GM19467 (cell line): ENCODE measurements around the gene ART3.

Experiments
- ATAC-seq: cut with Tn5 transposase; IDR thresholded peaks from one replicate; pipeline ENCODE4 v1.9.1; 2021; ENCODE audit warnings: mild to moderate bottlenecking, moderate library complexity; ENCODE audit not compliant: unreplicated experiment

ART3 gene

DNA sequence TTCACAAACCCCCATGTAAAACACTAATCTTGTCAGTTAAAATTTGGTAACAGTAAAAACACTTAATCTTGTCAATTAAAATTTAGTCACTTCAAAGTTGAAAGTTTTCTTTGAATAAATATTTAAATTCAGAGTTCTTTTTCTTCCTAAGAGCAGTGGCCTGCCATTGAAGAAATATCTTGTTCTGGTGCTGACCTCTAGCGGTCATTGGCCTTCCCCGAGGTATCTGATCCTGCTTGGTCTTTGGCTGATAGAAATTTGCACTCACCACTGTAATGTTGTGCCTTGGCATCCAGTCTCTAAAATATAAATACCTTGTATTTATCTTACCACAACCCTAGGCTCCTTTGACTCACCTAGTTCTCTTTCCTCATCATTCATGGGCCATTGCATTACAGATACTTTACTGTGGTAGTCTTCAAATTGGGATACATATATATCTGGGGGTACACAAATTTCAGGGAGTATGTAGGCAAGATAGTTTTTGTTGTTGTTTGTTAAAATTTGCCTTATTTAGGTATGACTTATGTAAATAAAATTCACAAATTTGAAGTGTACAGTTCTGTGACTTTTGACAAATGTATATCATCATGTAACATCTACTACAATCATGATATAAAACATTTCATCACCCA, 6.7 kb upstream of the ART3 start:
- peak; percentile 58 for ATAC-seq

- no peak for ATAC-seq
These were observed 1.7 kb upstream of the ART3 start for GRCh38 chr4:76072760-76073159.

DNA sequence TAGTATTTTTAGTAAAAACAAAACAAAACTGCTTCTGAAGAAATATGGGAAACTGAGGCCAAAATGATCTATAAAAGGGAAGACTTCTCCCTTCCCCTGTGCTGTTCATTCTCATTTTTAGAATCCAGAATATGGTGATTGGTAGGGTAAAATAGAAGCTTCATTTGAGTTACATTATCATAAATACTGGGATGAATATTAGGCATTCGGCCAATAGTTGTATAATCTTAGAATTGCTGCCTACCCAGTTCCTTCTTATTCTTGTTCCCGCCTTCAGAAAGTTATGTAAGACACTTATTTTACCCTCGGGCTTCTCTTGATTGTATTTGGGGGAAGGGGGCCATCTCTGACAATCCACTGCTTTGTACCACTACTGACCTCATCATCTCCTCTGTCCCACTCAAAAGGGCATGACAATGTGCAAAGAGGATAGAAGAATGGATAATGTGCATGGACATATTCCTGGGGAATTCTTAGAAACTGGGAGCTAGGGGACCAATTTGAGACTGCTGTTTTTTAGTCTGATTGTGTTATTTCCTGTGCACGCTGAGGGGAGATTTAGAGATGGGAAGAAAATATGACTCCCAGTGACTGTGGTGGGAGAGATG, 588 bp downstream of the ART3 start:
- no peak for ATAC-seq

- ATAC-seq: no peak
These were observed 3.6 kb downstream of the ART3 start for GRCh38 chr4:76078033-76078613.

- no peak for ATAC-seq
These were observed 9.0 kb downstream of the ART3 start for GRCh38 chr4:76083386-76083988.

DNA sequence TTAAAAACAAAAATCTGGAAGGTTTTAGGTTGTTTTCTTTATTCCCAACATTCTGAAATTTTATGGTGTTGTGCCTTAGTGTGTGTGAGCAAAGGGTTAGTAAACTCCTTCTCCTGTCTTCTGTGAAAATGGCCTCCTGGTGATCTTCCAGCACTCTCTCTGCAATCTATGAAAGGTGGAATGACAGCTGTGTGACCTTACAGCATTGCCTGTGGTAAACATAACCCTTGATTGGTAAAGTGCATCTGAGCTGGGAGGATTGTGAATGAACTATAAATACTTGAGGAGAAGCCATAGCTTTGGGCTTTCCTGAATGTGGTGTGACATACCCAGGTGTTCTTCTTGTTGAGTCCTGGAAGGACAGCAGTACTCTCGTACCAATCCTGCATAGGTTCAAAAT, 10.0 kb downstream of the ART3 start:
- ATAC-seq: no peak

GRCh38 chr4:76087007-76087769, 12.7 kb downstream of the ART3 start:
- no peak for ATAC-seq

GRCh38 chr4:76088719-76089118, 14.2 kb downstream of the ART3 start:
- ATAC-seq: no peak

DNA sequence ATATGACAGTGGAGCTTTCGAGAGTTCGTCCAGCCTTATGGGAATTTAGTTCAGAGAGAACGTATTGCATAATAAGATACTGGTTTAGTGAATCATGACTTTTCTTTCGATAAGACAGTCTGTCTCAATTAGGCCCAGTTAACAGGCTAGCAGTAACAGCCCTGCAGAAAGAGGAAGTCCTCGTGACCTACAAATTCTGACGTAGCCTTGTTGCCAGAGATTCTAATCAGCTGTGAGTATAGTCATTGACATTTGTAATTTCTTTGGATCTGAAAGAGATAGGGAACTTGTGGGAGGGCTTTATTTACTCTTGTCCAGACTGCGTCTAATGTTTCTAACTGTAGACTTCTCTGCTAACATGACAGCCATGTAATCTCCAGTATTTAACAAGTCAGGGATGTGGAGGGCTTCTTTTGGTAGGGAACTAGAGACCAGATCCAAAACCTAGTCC, 15.8 kb downstream of the ART3 start:
- ATAC-seq: no peak

GRCh38 chr4:76091052-76091451, 16.5 kb downstream of the ART3 start:
- no peak for ATAC-seq

DNA sequence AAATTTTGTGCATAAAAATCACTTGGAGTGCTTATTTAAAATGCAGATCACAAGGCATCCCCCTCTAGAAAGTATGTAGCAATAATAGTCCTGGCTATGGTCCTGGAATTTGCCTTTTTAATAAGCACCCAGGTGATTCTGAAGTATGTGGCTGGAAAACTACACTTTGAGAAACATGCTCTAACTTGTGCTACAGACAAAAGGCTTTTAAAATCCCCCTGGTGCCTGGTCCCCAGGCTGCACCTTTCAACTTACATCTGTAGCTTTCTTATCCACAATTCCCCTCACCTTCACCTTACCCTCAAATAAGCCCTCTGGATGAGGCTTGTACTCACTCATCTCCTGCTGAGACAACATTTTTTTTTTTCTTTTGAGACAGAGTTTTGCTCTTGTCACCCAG, 21.1 kb downstream of the ART3 start:
- ATAC-seq: no peak

- no peak for ATAC-seq
These were observed 21.6 kb downstream of the ART3 start for GRCh38 chr4:76096076-76096475.

DNA sequence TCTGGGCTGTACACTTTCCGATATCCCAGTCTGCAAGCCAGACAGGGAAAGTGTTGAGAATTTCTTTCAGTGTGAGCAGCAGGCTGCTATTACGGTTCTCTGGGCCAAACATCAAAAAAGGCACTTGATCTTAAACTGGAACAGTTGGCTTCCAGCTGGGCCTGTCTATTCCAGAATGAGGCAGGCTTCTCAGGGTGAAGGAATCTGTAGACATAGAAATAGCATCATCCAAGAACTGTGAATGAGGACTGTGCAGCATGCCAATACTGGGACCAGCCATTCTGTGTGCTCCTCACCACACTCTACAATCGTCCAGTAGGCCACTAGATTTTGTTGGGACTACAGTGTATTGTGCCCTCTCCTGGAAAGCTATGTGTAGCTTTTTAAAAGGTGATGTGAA, 31.1 kb downstream of the ART3 start:
- ATAC-seq: no peak

DNA sequence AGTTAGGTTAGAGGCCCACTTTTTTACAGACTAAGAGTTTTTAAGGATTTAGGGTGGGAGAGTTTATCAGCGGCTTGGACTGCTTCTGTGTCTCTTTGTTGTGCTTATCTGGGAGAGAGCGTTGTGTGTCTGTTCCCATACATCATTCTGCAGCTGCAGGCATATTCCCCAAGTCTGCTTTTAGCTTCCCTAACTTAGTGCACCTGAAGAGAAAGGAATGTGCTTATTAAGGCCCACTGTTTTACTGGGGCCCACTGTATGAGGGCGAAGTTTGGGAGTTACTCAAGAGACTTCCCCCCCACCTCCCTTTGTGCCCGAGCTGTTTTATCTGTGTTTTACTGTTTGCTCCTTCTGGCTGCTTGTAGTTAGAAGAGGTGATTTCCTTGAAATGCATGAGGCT, 31.9 kb downstream of the ART3 start:
- no peak for ATAC-seq

GRCh38 chr4:76108467-76109181, 34.1 kb downstream of the ART3 start:
- no peak for ATAC-seq

DNA sequence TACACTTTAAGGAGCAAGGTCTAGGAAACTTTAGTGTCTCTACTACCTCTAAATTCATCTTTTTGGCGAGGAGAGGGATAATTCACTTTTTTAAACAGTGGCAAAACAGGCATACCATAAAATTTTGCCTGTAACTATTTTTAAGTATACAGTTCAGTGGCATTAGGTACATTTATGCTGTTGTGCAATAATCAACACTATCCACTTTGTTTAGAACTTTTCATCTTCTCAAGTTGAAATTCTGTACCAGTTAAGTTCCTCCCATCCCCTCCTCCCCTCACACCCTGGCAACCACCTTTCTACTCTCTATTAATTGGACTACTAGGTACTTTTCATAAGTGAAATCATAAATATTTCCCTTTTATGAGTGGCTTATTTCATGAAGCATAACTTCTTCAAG, 42.3 kb downstream of the ART3 start:
- no peak for ATAC-seq

DNA sequence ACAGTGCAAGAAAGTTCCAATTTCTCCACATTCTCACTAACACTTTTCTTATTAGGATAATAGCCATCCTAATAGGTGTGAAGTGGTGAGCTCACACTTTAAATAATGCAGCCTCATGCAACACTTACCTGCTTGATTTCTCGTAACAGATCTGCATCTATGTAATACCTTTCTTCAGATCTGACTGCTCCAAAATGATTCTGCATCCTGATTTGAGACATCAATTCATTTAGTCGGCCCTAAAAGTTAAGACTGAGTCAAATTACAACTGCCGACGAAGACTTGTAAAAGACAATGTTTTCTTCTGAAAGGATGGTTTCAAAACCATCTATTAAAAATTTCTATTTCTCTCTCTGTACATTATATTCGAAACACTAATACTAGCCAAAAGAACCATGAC, 43.0 kb downstream of the ART3 start:
- ATAC-seq: no peak

DNA sequence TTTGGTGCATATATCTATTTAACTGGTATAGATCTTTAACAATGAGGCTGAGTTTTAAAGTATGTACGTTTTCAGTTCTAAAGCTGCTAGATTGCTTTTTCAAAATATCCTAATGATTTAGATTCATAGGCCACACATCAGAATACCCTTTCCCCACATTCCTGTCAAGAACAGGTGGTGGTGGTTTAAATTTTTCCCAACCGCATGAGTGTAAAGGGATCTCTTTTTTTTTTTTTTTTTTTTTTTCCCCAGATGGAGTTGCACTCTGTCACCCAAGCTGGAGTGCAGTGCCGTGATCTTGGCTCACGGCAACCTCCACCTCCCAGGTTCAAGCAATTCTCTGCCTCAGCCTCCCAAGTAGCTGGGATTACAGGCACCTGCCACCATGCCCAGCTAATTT, 45.7 kb downstream of the ART3 start:
- no peak for ATAC-seq

- ATAC-seq: no peak
These were observed 51.3 kb downstream of the ART3 start for GRCh38 chr4:76125816-76126215.

DNA sequence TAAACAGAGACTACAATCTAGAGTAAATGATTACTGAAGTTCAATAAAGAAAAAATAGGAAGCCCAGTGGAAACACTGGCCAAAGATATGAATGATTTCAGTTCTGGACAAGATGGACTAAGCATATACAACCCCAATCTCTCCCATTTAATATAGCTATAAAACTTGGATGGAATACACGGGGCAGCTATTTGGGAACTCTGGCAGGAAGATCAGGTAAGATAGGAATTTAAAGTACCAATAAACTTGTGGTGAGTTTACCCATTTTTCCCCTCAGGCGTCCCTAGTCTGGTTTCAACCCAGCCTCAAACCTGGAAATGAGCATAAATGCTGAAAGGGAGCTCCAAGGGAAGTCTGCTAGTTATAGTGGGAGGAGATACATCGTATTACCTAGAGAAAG, 53.2 kb downstream of the ART3 start:
- no peak for ATAC-seq

GRCh38 chr4:76141241-76141640, 66.7 kb downstream of the ART3 start:
- no peak for ATAC-seq
